Right forelimb (tissue), 1 donor: ENCODE results near the gene MAGI1.
A peak's percentile ranks its signal among the peaks of the same experiment; 100 is the strongest.

ENCODE experiments used
- DNase-seq: peaks from one replicate; pipeline ENCODE4 v3.0.0-alpha.2; 2018

The MAGI1 gene

DNA sequence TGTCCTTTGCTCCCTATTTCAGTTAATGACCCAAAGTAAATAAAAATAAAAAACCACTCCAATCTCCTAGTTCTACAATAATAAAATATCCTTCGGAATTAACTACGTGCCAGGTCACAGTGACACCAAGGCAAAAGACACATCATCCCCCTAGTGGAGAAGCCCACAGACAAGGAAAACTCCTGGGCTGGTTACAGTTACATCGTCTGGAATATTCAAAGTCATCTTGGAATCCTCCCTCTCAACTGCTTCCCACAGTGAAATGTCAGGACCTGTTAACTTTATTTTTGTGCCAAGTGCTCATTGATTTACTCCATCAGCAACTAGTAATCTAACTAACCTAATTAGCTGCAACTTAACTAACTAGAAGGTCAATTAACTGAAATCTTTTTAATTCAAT is 349.3 kb downstream of the MAGI1 start:
- no peak for DNase-seq

DNA sequence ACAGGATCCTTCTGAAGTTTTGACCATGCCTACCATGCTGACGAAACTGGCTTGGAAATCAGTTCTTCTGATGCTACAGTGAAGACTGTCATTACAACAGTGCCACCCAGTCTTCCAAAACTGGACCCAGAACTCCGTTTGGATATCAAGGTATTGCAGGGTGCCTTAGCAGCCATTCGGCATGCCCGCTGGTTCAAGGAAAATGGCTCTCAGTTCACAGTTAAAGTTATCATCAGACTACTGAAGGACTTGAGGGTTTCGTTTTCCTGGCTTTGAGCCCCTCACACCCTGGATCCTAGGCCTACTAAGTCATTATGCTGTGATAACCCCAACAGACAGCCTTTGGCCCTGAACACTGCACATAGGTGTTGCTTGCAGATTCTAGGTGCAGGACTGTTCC is 351.0 kb downstream of the MAGI1 start:
- DNase-seq, result no peak

DNA sequence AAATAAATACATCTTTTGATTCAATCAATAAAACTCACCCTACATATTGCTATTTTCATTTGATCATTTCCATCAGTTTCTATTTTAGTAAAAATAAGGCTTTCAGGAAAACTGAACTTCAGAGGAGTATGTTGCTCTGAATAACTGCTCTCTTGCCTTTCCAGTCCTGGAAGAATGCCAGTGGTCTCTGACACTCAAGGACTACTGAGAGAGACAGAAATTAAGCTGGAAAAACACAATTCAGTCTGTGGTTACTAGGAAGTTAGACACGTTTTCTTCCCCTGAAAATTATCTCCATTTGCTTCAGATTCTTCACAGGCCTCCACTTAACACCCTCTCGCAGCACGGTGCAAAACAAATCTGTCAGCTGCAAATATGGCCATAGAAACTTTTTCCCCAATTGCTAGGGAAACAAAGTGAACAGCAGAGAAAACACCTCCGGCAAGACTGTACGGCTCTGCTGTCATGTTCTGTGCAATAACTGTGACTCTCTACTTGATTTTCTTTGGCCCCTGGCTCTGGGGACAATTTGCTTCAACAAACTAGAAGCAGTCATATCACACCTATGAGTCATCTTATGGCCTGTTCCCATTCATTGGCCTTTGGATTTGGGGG is 353.0 kb downstream of the MAGI1 start:
- no peak for DNase-seq

DNA sequence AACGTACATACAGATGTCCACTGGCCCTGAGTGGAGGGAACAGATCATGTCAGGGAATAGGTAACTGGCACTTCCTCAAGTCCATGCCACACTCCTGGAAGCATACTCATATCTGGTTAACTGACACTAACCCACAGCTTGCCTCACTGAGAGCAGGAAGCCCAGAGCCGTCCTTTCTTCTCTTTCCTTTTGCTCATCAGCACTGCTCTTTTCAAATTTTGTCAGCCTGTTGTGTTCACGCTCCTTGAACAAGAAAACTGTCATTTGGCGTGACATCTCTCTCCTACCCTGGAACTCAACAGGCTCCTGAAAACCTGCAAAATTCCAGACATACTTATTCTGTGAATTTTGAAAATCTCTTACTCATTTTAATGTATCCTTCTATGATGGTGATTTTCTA is 360.2 kb downstream of the MAGI1 start:
- no peak for DNase-seq

DNA sequence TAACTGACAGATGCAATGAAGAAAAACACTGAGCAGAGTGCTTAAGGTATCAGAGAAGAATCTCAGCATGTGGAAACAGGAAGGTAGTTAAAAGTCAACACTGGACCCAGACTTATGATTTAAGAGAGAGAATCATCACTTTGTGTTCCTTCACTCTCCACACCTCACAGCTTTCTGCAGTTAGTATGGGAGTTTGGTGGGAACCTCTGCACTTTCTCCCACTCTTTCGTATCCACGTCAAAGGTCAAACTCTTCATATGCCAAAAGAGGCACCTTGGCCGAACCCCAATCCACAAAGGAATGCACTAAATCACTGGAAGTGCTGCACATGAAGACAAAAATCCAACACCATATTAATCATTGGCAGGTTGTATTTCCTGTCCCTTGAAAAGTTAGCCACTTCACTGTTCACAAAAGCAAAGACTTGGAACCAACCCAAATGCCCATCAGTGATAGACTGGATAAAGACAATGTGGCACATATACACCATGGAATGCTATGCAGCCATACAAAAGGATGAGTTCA is 361.2 kb downstream of the MAGI1 start:
- DNase-seq, result no peak

DNA sequence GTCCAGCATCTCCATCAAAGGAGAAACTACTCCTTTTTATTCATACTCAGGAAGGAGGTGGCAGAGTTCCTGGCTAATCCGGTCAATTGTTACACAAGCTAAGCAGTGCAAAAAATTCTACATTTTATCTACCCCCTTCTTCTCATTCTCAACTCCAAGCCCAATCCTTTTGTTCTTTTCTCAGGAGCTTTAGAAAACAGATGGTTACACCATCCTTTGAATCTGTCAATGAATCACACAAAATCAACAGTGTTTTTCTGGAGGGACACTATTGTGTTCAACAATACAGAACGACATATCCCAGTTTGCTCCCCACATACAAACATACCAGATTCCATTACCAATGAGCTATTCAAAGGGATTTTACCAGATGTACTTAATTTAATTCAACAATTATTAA is 362.1 kb downstream of the MAGI1 start:
- DNase-seq, result no peak

DNA sequence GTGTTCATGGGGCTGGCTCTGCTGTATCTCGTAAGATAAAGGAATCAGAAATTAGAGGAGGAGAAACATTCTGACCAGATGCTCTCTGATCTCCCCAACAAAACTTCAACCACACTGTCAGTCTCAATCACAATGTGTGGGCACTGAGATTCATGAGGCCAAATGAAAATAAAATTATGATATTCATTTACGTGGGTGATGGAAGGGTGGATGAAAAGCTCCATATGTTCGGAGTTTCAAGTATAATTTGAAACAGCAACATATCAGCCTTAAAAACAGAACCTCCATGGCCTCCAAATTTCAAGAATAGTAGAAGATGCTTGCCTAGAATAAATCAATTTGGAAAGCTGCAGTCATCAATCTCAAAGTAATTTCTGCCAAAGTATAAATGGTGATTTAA is 363.7 kb downstream of the MAGI1 start:
- DNase-seq, result no peak

DNA sequence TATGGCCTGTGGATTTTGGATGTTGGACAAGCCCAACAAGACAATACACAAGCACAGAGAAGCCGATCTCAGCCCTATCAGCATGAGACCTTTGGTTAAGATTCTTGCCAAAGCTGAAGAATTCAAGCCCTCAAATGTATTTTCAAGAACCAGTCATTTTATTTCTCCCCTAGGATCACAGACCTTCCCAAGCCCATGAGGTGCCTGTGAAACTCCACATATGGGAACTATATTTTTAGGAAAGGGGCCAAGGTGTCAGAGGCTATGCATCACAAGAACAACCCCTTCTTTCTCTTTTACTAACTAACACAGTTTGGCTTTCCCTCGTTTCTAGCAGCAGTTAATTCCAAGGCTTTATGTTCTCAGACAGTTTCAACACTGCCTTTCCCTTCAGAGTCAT is 364.5 kb downstream of the MAGI1 start:
- DNase-seq, result no peak

DNA sequence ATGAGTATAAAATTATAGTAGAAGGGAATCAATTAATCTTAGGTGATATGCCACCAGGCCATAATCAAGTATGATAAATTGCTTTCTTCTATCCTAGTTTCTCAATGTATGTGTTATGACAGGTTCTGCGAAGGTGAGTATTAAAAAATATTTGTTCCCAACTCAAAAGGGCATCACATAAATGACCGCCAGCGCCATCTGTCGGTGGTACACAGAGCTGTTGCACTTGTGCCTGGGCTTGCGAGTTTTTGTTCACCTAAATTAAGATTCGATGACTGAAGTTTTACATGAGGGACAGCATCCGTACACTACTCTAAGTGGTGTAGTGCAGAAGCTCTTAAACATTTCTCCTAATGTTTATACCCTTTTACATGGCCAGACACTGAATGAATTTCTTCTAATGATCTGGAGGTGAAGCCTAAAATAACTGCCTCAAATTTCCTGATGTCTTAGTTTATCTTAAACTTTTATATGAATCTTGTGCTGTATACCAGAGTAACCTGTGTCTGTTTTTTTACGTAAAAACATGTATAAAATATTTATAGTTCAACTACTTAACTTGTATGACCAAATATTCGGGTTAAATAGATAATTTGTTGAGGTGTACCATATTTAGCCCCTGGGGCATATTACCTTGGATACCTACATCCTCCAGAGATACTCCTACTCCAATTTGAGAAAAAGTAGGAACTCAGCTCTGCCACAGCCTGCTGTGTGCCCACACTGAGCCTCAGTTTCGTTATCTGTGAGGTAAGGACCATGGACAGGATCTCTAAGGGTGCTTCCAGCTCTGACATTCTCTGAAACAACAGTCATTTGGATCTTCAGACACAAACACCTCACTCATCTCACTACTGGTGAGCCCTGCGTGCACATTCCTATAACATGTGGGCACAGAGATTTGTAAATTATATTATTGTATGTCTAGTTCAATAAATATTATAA is 365.6 kb downstream of the MAGI1 start:
- peak; percentile 63 for DNase-seq

DNA sequence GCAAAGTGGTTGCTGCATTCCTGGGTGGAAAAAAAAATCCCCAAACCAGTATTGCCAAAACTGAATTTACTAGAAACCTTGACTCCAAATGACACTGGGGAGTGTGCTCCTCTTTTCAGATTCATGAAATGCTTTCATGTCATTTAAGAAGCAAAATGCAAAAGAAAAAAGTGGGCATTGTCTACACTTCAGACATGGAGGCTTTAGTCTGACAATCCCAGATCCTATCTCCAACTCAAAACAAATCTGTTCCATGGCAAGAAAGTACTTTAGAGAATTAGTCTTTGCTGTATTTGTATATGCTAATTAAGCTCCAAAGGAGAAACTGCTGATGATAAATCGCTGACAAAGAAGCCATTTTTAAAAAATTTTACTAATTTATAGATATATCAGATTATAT is 366.7 kb downstream of the MAGI1 start:
- no peak for DNase-seq

DNA sequence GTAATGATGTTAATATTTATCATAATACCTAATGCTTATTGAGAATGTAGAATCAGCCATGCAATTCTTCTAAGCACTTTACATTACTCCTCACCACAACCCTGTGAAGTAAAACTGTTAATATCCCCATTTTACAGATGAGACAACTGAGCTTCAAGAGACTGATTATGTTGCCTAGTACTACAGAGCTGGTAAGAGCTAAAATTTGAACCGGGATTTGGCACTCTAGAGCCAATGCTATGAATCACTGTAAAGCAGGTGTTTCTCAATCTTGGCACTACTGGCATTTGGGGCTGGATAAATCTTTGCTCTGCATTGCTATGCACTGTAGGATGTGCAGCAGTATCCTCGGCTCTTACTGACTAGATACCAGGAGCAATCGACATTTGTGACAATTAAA is 367.7 kb downstream of the MAGI1 start:
- DNase-seq, result no peak

DNA sequence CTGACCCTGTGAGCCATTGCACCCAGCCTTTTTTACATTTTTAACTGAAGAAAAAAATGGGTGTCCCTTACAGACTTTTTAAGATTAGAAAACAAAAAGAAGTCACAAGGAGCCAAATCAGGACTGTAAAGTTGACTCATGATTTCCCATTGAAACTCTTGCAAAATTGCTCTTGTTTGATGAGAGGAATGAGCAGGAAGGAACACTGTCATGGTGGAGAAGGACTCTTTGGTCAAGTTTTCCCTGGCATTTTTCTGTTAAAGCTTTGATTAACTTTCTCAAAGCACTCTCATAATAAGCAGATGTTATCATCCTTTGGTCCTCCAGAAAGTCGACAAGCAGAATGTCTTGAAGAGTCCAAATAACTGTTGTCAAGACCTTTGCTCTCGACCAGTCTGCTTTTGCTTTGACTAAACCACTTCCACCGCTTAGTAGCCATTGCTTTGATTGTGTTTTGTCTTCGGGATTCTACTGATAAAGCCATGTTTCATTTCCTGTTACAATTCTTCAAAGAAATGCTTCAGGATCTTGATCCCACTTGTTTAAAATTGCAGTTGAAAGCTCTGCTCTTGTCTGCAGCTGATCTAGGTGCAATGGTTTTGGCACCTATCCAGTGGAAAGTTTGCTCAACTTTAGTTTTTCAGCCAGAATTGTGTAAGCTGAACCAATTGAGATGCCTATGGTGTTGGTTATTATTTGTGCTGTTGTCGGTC is 369.4 kb downstream of the MAGI1 start:
- DNase-seq, result no peak

DNA sequence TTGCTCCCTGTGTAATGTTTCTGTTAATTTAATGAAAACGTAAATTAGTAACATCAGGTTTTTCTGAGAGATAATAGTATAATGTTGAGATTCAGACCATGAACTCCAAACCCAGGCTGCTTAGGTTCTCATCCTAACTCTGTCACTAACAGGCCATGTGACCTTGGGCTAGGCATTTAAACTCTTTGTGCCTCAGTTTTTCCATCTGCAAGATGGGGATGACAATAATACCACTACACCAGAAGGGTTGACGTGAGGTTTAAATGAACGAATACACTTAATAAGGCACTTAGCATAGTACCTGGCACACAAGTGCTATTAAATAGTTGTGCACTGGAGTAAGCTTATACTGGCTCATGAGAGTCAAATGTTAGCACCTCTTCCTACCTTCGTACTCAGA is 370.8 kb downstream of the MAGI1 start:
- no peak for DNase-seq

DNA sequence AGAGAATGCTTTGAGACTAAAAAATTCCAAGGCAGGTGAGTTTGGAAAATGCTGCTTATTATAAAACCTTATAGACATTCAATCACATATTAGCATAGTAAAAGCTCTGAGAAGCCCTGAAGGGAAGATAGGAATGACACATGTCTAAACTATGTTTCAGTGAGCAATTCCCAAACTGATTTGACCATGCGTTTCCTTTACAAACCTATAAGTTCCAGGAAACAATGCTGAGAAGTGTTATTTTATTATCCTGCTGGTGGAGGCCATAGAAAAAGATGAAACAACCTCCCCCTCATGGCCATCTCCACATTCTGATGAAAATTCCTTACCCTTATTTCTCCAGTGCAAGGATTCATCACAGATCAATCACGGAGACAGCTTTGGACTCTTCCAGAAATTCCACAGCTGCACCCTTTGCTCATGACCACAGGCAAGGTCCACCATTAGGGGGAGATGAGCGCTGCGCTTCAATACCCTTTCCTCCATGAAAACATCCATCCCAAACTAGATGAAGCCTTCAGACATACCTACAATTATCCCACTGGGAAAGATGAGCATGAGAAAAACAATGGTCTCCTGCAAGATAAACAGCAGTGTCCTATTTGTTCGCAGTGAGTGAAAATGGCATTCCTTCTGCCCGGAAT is 372.1 kb downstream of the MAGI1 start:
- DNase-seq, result no peak

DNA sequence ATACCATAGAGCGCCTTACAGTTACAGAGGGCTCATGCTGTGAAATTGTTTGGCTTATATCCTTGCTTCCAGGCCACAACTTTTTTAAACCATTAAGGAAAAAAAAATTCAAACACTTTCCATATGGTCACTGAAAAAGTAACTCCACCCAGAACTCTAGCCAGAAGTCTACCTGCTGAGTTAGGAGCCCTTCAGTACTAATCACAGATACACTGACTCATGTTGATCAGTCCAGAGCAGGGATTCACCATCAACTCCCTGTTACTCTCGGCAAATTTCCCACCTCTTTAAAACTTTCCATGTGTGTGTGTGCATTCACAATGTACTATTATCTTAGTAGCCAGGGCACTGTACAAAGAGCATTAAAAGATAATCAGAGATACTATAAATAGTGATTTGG is 372.8 kb downstream of the MAGI1 start:
- DNase-seq, result no peak

DNA sequence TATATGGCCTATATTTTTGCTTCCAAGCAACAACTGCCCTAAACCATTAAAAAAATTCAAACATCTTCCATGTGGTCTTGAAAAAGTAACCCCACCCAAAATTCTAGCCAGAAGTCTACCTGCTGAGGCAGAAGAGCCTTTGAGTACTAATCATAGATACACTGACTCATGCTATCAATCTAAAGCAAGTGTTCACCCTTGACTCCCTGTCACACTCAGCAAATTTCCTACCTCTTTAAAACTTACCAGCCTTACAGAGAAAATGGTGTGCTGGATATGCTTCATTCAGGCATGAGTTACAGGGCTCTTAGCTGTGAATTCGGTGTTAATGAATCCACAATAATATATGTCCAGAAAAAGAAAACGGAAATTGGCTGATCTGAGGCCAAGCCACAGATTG is 373.8 kb downstream of the MAGI1 start:
- DNase-seq, result no peak

DNA sequence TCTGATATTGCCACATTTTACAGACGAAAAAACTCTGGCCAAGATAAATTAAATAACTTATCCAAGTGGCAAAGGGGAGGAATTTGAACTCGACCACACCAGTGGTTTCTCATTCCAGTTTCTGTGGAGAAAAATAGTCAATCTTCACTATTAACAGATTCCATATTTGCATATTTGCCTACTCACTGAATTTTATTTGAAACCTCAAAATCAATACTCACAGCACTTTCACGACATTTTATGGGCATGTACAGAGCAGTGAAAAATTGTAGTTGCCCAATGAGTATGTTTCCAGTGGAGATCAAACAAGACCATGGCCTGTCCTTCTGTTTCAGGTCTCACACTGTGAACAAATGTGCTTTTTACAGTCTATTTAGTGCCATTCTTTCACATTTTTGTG is 374.3 kb downstream of the MAGI1 start:
- no peak for DNase-seq

DNA sequence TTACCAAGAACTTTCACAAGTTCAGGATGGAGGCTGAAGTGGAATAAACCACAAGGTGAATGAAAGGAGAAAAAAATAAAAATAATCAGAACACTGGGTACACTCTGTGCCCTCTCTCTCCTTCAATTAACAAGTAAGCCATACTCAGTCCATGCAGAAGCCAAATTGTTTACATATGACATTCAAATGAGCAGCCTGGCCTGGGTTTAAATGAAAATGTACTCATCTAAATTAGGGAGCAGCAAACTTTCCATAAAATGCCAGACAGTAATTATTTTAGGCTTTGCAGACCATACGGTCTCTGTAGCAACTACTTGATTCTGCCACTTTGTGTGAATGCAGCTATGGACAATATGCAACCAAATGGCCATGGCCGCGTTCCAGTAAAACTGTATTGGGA is 376.6 kb downstream of the MAGI1 start:
- no peak for DNase-seq

DNA sequence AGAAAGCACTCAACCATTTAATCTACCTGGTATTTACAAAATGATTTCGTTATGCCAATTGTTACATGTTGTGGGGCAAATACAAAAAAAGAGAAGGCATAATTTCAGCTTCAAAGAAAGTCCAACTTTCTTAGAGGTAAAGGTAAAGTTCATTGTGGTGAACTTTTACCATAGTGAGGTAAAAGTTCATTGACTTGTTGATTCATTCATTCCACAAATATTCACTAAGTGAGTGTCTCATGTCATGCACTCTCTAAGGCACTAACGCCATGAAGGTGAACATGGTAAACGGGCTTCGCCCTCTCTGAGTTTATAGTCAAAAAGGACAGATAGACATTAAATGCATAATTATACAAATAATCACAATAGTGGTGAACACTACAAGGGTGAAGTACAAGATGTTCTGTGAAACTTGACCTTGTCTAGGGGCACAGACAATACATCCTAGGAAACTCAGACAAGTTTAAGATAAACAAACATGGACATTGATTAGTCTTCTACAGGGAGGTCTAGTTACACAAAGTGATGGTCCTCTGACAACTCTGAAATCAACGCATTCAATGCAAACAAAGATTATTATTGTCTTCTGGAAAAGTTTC is 378.6 kb downstream of the MAGI1 start:
- no peak for DNase-seq

DNA sequence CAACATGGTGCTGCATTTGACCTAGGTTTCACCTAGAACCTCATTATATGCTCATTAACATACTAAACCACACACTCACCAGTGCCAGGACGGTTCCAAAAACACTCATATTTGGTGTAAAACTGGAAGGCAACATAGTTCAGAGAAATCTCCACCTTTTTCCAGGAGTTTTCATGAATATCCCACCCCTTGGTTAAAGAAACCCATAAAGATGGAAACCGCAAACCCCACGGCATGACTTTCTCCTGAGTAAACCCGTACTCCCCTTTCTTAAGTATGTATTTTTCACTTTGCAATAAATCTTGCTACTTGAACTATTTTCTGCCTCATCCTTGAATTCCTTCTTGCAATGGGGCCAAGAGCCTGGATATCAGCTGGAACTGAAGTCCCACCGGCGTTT is 379.3 kb downstream of the MAGI1 start:
- no peak for DNase-seq

DNA sequence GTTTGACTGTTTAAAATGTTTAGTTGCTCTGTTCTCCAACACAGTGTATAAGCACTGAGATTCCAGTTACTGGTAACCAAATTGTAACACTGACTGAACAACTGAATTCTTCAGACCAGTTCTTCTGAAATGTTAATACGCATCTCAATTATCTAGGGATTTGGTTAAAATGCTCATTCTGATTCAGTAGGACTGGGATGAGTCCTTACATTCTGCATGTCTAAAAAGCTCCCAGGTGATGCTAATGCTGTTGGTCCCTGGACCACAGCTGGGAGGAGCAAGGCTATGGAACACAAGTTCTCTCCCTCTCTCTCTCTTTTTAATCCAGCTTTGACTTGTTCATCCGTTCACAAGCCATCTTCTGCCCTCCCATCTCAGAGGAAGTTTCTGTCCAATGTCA is 380.3 kb downstream of the MAGI1 start:
- no peak for DNase-seq

DNA sequence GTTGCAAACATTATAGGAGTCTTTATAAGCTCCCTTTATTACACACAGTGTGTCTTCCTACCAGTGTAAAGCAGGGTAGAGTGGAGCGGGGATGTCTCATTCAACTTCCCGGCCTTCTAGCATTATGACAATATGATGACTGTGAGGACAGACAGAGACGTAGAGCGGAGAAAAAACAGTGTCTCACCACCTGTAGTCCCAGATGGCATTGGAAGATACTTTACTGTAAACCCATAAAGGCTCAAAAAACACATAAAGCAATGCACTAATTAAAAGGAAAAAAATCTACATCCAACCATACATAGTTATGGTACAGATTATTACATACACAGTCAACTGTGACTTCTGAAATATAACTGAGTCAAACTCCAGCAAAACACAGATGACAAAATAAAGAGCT is 383.7 kb downstream of the MAGI1 start:
- no peak for DNase-seq

DNA sequence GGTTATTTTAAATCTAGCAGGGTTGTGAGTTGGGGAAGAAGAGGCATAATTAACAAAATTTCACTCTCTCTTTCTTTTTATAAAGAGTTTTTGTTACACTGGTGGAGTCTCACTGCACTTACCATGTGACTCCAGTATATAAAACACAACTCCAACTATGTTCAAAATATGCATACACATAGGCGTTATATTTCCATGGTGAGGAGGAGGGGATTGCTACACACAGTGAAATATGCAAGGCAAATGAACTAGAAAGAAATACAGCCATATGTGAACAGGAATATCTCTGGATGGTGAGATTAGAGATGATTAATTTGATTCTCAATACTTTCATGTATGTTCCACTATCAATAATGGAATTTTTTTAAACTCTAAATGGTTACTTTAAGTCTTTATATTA is 385.0 kb downstream of the MAGI1 start:
- DNase-seq, result no peak
